HL-60 (cell line): ENCODE measurements around the gene IL1RAPL2.

ENCODE experiments used
- GABPA ChIP-seq: IDR thresholded peaks from 2 replicates; pipeline ENCODE4 v1.6.1; 2012; ENCODE audit warnings: low read depth
- POLR2AphosphoS5 ChIP-seq: IDR thresholded peaks from 2 replicates; pipeline ENCODE4 v1.6.1; 2012; ENCODE audit warnings: low read depth
- REST ChIP-seq: IDR thresholded peaks from 2 replicates; pipeline ENCODE4 v1.6.1; 2012; ENCODE audit warnings: low read depth; ENCODE audit not compliant: insufficient replicate concordance
- SPI1 ChIP-seq: IDR thresholded peaks from 2 replicates; pipeline ENCODE4 v1.6.1; 2012; ENCODE audit warnings: low read depth, mild to moderate bottlenecking, borderline replicate concordance
- TF ChIP-seq, protein P1 (sequence below): IDR thresholded peaks from one replicate; pipeline ENCODE4 v1.5.1; 2011; ENCODE audit warnings: low read length, control low read depth, inconsistent platforms; ENCODE audit not compliant: insufficient read depth

- TF ChIP-seq, protein P1, sequence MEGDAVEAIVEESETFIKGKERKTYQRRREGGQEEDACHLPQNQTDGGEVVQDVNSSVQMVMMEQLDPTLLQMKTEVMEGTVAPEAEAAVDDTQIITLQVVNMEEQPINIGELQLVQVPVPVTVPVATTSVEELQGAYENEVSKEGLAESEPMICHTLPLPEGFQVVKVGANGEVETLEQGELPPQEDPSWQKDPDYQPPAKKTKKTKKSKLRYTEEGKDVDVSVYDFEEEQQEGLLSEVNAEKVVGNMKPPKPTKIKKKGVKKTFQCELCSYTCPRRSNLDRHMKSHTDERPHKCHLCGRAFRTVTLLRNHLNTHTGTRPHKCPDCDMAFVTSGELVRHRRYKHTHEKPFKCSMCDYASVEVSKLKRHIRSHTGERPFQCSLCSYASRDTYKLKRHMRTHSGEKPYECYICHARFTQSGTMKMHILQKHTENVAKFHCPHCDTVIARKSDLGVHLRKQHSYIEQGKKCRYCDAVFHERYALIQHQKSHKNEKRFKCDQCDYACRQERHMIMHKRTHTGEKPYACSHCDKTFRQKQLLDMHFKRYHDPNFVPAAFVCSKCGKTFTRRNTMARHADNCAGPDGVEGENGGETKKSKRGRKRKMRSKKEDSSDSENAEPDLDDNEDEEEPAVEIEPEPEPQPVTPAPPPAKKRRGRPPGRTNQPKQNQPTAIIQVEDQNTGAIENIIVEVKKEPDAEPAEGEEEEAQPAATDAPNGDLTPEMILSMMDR: no peak
- TF ChIP-seq POLR2AphosphoS5 (no peak), REST (no peak), SPI1 (no peak), GABPA (no peak)
Measured at GRCh38 chrX:105471597-105471996, 905.6 kb downstream of the IL1RAPL2 start.
